Measurements from ENCODE around the gene SLC6A20. TPM values are rescaled to one million over a fixed set of nuclear protein-coding genes. Genes with fewer than 3 reads are reported as not detected.

SLC6A20 gene
- total RNA-seq, 4 donors from 2014 or later = 0.13 to 0.22 TPM; not detected in 2

DNA sequence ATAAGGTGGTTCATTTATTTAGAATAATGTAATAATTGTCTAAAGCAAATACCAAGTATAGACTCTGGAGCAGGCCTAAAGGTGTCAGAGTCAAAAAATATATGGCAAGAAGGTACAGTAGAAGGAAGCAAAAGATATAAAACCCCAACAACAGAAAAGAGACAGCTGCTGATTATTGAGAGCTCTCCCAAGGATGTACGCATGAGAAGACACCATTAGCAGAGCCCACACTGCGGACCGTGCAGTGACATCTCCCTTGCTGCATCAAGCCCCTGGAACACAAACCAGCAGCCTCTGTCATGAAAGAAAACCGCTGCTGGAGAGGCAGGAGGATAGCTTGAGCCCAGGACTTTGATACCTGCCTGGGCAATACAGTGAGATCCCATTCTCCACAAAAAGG, 18.0 kb upstream of the SLC6A20 start:
- Histone ChIP-seq H3K4me3 (replicated peaks in 1 of 3) (no peak overlapping the region), H3K27me3 (no peaks in the 10 kb centered on the region), H3K27ac (no peak overlapping the region), H3K4me1 (peaks cover 3 to 17% of the 10 kb centered on the region in 2 donors), H3K9me3 (no peaks in the 10 kb centered on the region), H3K36me3 (no peaks in the 10 kb centered on the region)
- intact Hi-C loops (cut with DNase I) = no loop called here
- no peak for DNase-seq
- TF ChIP-seq, protein P1, sequence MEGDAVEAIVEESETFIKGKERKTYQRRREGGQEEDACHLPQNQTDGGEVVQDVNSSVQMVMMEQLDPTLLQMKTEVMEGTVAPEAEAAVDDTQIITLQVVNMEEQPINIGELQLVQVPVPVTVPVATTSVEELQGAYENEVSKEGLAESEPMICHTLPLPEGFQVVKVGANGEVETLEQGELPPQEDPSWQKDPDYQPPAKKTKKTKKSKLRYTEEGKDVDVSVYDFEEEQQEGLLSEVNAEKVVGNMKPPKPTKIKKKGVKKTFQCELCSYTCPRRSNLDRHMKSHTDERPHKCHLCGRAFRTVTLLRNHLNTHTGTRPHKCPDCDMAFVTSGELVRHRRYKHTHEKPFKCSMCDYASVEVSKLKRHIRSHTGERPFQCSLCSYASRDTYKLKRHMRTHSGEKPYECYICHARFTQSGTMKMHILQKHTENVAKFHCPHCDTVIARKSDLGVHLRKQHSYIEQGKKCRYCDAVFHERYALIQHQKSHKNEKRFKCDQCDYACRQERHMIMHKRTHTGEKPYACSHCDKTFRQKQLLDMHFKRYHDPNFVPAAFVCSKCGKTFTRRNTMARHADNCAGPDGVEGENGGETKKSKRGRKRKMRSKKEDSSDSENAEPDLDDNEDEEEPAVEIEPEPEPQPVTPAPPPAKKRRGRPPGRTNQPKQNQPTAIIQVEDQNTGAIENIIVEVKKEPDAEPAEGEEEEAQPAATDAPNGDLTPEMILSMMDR (IDR thresholded peaks at IDR 0.05) = no peak
- no peak for TF ChIP-seq POLR2A (IDR thresholded peaks at IDR 0.05)
- 92 to 96% methylated on average over 4 of the region's 4 CpGs for WGBS, 2 donors

DNA sequence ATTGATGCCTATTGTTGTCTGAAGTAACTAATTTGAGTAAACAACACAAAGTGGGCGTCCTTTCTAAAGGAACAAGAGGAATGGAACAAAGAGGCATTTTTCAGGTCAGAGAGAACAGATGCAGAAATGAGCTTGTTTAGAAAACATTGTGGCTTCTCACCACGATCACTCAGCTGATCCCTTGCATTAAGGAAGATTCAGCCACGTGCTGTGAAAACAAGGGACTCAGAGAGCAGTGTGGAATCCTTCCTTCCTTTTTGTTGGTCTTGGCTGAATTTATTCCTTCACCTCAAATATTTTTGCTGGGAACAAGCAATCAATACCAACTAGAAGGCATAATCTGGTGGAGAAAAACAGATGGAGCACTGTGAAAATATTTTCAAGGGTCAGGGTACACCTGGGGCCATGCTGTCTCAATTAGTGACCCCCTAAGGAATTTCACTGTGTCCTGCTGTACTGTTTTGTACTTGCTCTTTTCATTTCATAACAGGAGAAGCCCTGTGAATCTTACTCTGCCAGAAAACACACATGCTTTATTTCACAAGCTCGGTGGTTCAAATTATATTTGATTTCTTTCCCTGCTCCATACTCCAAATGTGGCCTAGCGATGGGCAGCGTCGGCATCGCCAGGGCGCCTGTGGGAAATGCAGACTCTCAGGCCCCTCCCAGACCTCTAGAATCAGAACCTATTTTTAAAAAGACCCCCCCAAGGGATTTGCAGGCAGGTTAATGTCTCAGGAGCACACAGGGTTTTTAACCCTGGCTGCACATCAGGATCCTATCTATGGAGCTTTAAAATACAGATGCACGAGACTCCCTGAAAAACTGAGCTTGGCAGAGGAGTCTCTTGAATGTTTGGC, 11.6 kb upstream of the SLC6A20 start:
- no peak overlapping the region for H3K27ac ChIP-seq
- DNase-seq = no peak
- H3K36me3 ChIP-seq = no peaks in the 10 kb centered on the region

GRCh38 chr3:45807133-45807532, 10.8 kb upstream of the SLC6A20 start:
- intact Hi-C loops (cut with DNase I) = no loop called here
- Histone ChIP-seq H3K4me3 (replicated peaks in 1 of 3) (no peak overlapping the region), H3K27ac (no peak overlapping the region), H3K9me3 (no peaks in the 10 kb centered on the region), H3K4me1 (no peaks in the 10 kb centered on the region), H3K36me3 (no peaks in the 10 kb centered on the region), H3K27me3 (no peaks in the 10 kb centered on the region)
- no peak for TF ChIP-seq POLR2A (IDR thresholded peaks at IDR 0.05)
- TF ChIP-seq, protein P1 (IDR thresholded peaks at IDR 0.05) = no peak
- 90 to 93% methylated on average over 3 of the region's 3 CpGs for WGBS, 2 donors
- no peak for DNase-seq

More for the DNA sequence above, 11.6 kb upstream of the SLC6A20 start:
- Histone ChIP-seq H3K27me3 (no peaks in the 10 kb centered on the region), H3K9me3 (no peaks in the 10 kb centered on the region), H3K4me3 (replicated peaks in 1 of 3) (no peak overlapping the region), H3K4me1 (no peaks in the 10 kb centered on the region)
- 78 to 87% methylated on average over 10 of the region's 10 CpGs for WGBS, 2 donors
- TF ChIP-seq, protein P1 (IDR thresholded peaks at IDR 0.05) = no peak
- intact Hi-C loops (cut with DNase I) = no loop called here

GRCh38 chr3:45806072-45806471, 9.7 kb upstream of the SLC6A20 start:
- 88 to 89% methylated on average over 3 of the region's 3 CpGs for WGBS, 2 donors
- TF ChIP-seq, protein P1 (IDR thresholded peaks at IDR 0.05) = no peak
- Histone ChIP-seq H3K9me3 (no peaks in the 10 kb centered on the region), H3K36me3 (no peaks in the 10 kb centered on the region), H3K4me1 (no peaks in the 10 kb centered on the region), H3K27me3 (no peaks in the 10 kb centered on the region), H3K4me3 (replicated peaks in 1 of 3) (no peak overlapping the region), H3K27ac (no peak overlapping the region)
- intact Hi-C loops (cut with DNase I) = no loop called here
- no peak for DNase-seq

GRCh38 chr3:45803252-45803935, 7.1 kb upstream of the SLC6A20 start:
- WGBS, 2 donors = 89 to 99% methylated on average over 5 of the region's 5 CpGs

More at GRCh38 chr3:45803252-45803935, 7.1 kb upstream of the SLC6A20 start:
- Histone ChIP-seq H3K27me3 (no peaks in the 10 kb centered on the region), H3K27ac (no peak overlapping the region), H3K36me3 (no peaks in the 10 kb centered on the region), H3K9me3 (no peaks in the 10 kb centered on the region), H3K4me1 (no peaks in the 10 kb centered on the region), H3K4me3 (replicated peaks in 1 of 3) (no peak overlapping the region)
- no peak for DNase-seq
- TF ChIP-seq, protein P1 (IDR thresholded peaks at IDR 0.05) = no peak
- TF ChIP-seq POLR2A (IDR thresholded peaks at IDR 0.05) = no peak
- intact Hi-C loops (cut with DNase I) = no loop called here
